ENCODE results near the gene CEP57L1.

- TF ChIP-seq CTCF (IDR thresholded peaks at IDR 0.05; ENCODE audit: insufficient read depth, low read length): no peak
- TF ChIP-seq REST (IDR thresholded peaks at IDR 0.05; ENCODE audit: insufficient replicate concordance, low read depth): no peak
- TF ChIP-seq POLR2AphosphoS5 (IDR thresholded peaks at IDR 0.05; ENCODE audit: low read depth): no peak
These were observed 72.3 kb downstream of the CEP57L1 start for GRCh38 chr6:109167562-109167961.

Measured in HL-60 (cell line).